Glutamatergic neuron (in vitro differentiated cells): Measurements from ENCODE around the gene CCN6. TPM values are rescaled to one million over a fixed set of nuclear protein-coding genes. Genes with fewer than 3 reads are reported as not detected.
"Not testable (repeated sequence)": the region's sequence is repeated elsewhere in the genome, so short reads cannot be mapped to it uniquely, and the experiment has no call there.

Experiments
- DNase-seq: peaks from one replicate; pipeline ENCODE4 v3.0.0; 2022
- H3K27ac Mint-ChIP-seq: one replicate; pipeline ENCODE4 v1.8.0; 2020; ENCODE audit warnings: mild to moderate bottlenecking, mixed read lengths, inconsistent platforms; ENCODE audit not compliant: unreplicated experiment
- H3K27me3 Mint-ChIP-seq: one replicate; pipeline ENCODE4 v1.8.0; 2020; ENCODE audit warnings: mild to moderate bottlenecking, moderate library complexity, mixed read lengths, inconsistent platforms; ENCODE audit not compliant: unreplicated experiment
- H3K36me3 Mint-ChIP-seq: one replicate; pipeline ENCODE4 v1.8.0; 2020; ENCODE audit warnings: mild to moderate bottlenecking, mixed read lengths, inconsistent platforms; ENCODE audit not compliant: unreplicated experiment
- H3K4me1 Mint-ChIP-seq: one replicate; pipeline ENCODE4 v1.8.0; 2020; ENCODE audit warnings: mild to moderate bottlenecking, low read depth, mixed read lengths, inconsistent platforms; ENCODE audit not compliant: unreplicated experiment
- H3K4me3 Mint-ChIP-seq: one replicate; pipeline ENCODE4 v1.8.0; 2020; ENCODE audit warnings: mild to moderate bottlenecking, mixed read lengths, inconsistent platforms; ENCODE audit not compliant: unreplicated experiment
- H3K9me3 Mint-ChIP-seq: one replicate; pipeline ENCODE4 v1.8.0; 2020; ENCODE audit warnings: mild to moderate bottlenecking, moderate library complexity, mixed read lengths, inconsistent platforms; ENCODE audit not compliant: unreplicated experiment
- total RNA-seq: library from RNA; stranded (reverse); fragmentation: NEBNext Ultra II Directional; extraction: Animal tissue kit (Norgen Biotek cat#: 25700); gene quantifications from one replicate; pipeline ENCODE4 v1.2.1, GENCODE V29; 2021; ENCODE audit not compliant: unreplicated experiment
- TF ChIP-seq, protein P1 (sequence below): fragments of 200-600 bp; sonication (generic); IDR thresholded peaks from one replicate; pipeline ENCODE4 v1.5.0; 2021; ENCODE audit not compliant: partially characterized antibody, unreplicated experiment

Gene CCN6
- total RNA-seq, 1 donor from 2014 or later: not detected

DNA sequence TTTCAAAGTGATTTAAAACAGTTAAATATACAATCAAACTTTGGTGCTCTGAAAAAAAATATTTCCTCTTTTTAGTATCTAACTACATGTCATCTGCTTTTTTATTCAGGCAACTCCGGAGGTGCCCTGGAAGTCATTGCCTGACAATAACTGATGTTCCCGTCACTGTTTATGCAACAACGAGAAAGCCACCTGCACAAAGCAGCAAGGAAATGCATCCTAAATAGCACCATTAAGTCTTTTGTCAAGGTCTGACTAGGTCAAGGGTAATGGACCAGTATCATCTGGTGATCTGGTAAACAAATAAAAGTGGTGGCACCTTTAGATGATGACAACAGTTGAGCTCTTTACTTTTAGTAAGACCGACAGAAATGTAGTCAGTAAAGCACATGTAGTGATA lies 46.7 kb downstream of the CCN6 start:
- Mint-ChIP-seq H3K4me1 (no peaks in the 10 kb centered on the region), H3K4me3 (no peak overlapping the region), H3K27me3 (no peaks in the 10 kb centered on the region), H3K9me3 (no peaks in the 10 kb centered on the region), H3K36me3 (peaks cover 4% of the 10 kb centered on the region), H3K27ac (no peak overlapping the region)
- no peak for DNase-seq
- TF ChIP-seq, protein P1, sequence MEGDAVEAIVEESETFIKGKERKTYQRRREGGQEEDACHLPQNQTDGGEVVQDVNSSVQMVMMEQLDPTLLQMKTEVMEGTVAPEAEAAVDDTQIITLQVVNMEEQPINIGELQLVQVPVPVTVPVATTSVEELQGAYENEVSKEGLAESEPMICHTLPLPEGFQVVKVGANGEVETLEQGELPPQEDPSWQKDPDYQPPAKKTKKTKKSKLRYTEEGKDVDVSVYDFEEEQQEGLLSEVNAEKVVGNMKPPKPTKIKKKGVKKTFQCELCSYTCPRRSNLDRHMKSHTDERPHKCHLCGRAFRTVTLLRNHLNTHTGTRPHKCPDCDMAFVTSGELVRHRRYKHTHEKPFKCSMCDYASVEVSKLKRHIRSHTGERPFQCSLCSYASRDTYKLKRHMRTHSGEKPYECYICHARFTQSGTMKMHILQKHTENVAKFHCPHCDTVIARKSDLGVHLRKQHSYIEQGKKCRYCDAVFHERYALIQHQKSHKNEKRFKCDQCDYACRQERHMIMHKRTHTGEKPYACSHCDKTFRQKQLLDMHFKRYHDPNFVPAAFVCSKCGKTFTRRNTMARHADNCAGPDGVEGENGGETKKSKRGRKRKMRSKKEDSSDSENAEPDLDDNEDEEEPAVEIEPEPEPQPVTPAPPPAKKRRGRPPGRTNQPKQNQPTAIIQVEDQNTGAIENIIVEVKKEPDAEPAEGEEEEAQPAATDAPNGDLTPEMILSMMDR: no peak

DNA sequence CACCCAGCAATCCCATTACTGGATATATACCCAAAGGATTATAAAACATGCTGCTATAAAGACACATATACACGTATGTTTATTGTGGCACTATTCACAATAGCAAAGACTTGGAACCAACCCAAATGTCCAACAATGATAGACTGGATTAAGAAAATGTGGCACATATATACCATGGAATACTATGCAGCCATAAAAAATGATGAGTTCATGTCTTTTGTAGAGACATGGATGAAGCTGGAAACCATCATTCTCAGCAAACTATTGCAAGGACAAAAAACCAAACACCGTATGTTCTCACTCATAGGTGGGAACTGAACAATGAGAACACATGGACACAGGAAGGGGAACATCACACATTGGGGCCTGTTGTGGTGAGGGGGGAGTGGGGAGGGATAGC lies 52.1 kb downstream of the CCN6 start:
- H3K27me3 Mint-ChIP-seq, H3K27ac Mint-ChIP-seq, H3K9me3 Mint-ChIP-seq, H3K36me3 Mint-ChIP-seq, H3K4me1 Mint-ChIP-seq, DNase-seq, H3K4me3 Mint-ChIP-seq: not testable (repeated sequence)

DNA sequence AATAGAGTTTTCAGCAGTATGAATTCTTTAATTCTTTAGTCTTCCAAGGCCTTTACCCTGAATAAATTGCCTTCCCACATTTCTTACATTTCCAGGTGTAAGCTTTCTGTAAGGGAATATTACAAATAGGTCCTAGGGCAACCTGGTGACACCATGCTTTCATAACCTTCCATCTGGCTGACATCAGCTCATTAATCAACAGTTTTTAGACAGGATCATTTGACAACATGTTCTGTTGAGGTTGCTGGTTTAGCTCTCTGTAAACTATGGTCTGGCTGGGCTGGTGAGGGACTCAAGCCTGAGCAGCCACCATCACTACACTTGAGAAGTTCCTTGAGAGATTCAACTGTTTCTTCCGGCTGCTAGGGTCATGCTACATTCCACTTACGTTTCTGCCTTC lies 52.7 kb downstream of the CCN6 start:
- no peak for DNase-seq

DNA sequence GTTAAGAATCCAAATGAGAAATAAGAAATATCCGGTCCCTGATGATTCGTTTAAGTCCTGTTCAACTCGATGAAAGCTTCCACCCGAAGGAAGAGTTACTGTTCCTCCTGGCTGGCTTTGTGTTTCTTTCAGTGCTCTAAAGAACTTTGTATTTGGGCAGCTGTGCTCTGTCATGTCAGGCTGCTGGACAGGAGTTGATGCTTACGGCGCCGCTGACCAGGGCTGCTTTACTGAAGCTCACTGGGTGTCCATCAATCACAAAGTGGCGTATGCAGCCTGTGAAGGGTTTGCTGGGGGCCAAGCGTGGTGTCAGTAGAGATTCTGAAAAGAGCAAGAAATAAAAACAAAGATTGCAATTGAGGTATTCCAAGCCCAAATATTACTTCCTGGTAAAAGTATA lies 55.4 kb downstream of the CCN6 start:
- DNase-seq: no peak
- no peaks in the 10 kb centered on the region for H3K4me1 Mint-ChIP-seq
- H3K4me3 Mint-ChIP-seq: no peak overlapping the region
- H3K27me3 Mint-ChIP-seq: no peaks in the 10 kb centered on the region
- H3K27ac Mint-ChIP-seq: no peak overlapping the region
- H3K9me3 Mint-ChIP-seq: no peaks in the 10 kb centered on the region
- H3K36me3 Mint-ChIP-seq: peaks cover 6% of the 10 kb centered on the region
- TF ChIP-seq, protein P1: no peak

More for the DNA sequence above, 52.7 kb downstream of the CCN6 start:
- no peaks in the 10 kb centered on the region for H3K27me3 Mint-ChIP-seq
- TF ChIP-seq, protein P1: no peak
- no peak overlapping the region for H3K4me3 Mint-ChIP-seq
- no peak overlapping the region for H3K27ac Mint-ChIP-seq
- no peaks in the 10 kb centered on the region for H3K4me1 Mint-ChIP-seq
- no peaks in the 10 kb centered on the region for H3K9me3 Mint-ChIP-seq
- peaks cover 6% of the 10 kb centered on the region for H3K36me3 Mint-ChIP-seq

DNA sequence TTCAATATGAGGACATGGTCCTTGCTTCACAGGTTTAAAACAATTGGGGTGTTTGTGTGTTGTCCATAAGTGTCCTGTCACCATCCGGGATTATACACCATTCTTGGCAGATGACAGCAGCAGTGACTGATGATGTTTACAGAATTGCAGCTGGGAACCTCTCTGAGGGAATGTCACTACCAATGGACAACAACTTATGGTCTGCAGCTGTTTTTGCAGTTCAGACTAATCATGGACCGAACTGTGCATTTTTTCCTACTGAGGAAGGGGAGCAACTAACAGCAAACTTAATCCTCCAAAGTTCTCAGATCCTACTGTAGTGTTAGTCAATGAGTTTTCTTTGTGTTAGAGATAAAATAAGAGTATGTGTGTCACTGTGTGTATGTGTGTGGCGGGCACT lies 59.5 kb downstream of the CCN6 start:
- no peaks in the 10 kb centered on the region for H3K4me1 Mint-ChIP-seq
- no peak for DNase-seq

More for the DNA sequence above, 59.5 kb downstream of the CCN6 start:
- no peak overlapping the region for H3K27ac Mint-ChIP-seq
- TF ChIP-seq, protein P1: no peak
- no peak overlapping the region for H3K4me3 Mint-ChIP-seq
- H3K36me3 Mint-ChIP-seq: no peaks in the 10 kb centered on the region
- H3K27me3 Mint-ChIP-seq: no peaks in the 10 kb centered on the region
- peaks cover 2% of the 10 kb centered on the region for H3K9me3 Mint-ChIP-seq
